Breast epithelium (tissue), 3 donors: ENCODE measurements around the gene MBOAT2.

Source experiments
- CTCF ChIP-seq, 3 donors: fragments of 450-650 bp; IDR thresholded peaks; one replicate each; pipeline ENCODE4 v1.5.1; 2016 to 2017; ENCODE audit warnings: antibody characterized with exemption in 3 of 3, mild to moderate bottlenecking in 3 of 3, moderate library complexity in 3 of 3
- POLR2AphosphoS5 ChIP-seq, 3 donors: sonication (generic); formaldehyde crosslinking; IDR thresholded peaks; one replicate each; pipeline ENCODE4 v1.6.1; 2017; ENCODE audit warnings: antibody characterized with exemption in 3 of 3

- TF ChIP-seq CTCF (IDR thresholded peaks at IDR 0.05), result no peak
- no peak for TF ChIP-seq POLR2AphosphoS5 (IDR thresholded peaks at IDR 0.05)
Observed at GRCh38 chr2:8817221-8817620, 186.3 kb downstream of the MBOAT2 start.
